Stomach smooth muscle (tissue), 2 donors: Measurements from ENCODE around the gene PHACTR1.

ENCODE experiments used
- H3K27ac ChIP-seq: one replicate; pipeline ENCODE4 v1.7.0; 2013; ENCODE audit warnings: mild to moderate bottlenecking, low read length, inconsistent platforms
- H3K27me3 ChIP-seq, 2 donors: one replicate each; pipeline ENCODE4 v1.7.0; 2013; ENCODE audit warnings: low read length in 2 of 2; ENCODE audit not compliant: insufficient read depth in 2 of 2, control insufficient read depth in 1 of 2
- H3K36me3 ChIP-seq, 2 donors: one replicate each; pipeline ENCODE4 v1.7.0; 2013; ENCODE audit warnings: low read length in 2 of 2; ENCODE audit not compliant: control insufficient read depth in 2 of 2, insufficient read depth in 2 of 2
- H3K4me1 ChIP-seq: one replicate; pipeline ENCODE4 v1.7.0; 2013; ENCODE audit warnings: low read length; ENCODE audit not compliant: control insufficient read depth, insufficient read depth
- H3K4me3 ChIP-seq, 2 donors: one replicate each; pipeline ENCODE4 v1.7.0; 2013; ENCODE audit warnings: low read length in 2 of 2
- H3K9ac ChIP-seq, 2 donors: one replicate each; pipeline ENCODE4 v1.7.0; 2013; ENCODE audit warnings: low read length in 2 of 2, mild to moderate bottlenecking in 1 of 2
- H3K9me3 ChIP-seq, 2 donors: one replicate each; pipeline ENCODE4 v1.7.0; 2013; ENCODE audit warnings: low read length in 2 of 2; ENCODE audit not compliant: control insufficient read depth in 2 of 2
- donor health status: healthy.
- donor health status: Pancreatic carcinoma.

The PHACTR1 gene

DNA sequence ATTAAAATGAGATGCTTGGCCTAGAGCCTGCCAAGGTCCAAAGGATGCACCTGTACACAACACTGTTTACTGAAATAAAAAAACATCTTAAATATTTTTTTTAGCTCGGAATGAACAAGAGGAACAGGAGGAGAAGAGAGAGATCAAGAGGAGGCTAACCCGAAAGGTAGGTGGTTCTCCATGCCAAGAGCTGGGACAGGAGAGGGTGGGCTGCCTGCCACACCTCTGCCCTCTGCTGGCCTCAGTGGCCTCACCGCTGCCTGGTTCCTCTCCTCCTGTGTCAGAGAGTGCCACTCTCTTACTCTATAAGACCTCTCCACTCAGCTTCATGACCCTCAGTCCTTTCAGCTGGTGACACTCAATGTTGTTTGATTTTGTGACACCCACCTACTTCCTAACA is 561.6 kb downstream of the PHACTR1 start:
- Histone ChIP-seq H3K27ac (no peak overlapping the region), H3K9ac (no peak overlapping the region), H3K36me3 (peaks cover 0 to 13% of the 10 kb centered on the region in 2 donors), H3K27me3 (no peaks in the 10 kb centered on the region), H3K9me3 (no peaks in the 10 kb centered on the region), H3K4me1 (no peaks in the 10 kb centered on the region), H3K4me3 (no peak overlapping the region)

DNA sequence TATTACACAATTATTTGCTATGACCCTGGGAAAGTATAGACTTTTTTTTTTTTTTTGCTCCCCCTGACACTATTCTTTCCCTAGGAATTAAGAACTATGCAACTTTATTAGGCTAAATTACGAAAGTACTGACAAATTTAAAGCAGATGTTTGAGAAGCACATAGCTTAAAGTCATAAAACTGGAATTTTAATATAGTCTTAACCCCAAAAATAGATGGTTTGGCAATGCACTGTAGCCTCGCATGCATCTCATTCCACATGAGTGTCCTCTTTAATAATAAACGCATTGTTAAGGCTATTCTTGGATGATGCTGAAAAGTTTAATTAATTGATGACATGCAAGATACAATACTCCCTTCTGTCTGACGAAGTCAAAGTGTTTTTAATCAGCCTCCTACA is 562.4 kb downstream of the PHACTR1 start:
- no peak overlapping the region for H3K4me3 ChIP-seq
- no peak overlapping the region for H3K27ac ChIP-seq
- H3K4me1 ChIP-seq = no peaks in the 10 kb centered on the region
- H3K27me3 ChIP-seq = no peaks in the 10 kb centered on the region
- H3K9ac ChIP-seq = no peak overlapping the region
- peaks cover 0 to 21% of the 10 kb centered on the region in 2 donors for H3K36me3 ChIP-seq
- no peaks in the 10 kb centered on the region for H3K9me3 ChIP-seq

DNA sequence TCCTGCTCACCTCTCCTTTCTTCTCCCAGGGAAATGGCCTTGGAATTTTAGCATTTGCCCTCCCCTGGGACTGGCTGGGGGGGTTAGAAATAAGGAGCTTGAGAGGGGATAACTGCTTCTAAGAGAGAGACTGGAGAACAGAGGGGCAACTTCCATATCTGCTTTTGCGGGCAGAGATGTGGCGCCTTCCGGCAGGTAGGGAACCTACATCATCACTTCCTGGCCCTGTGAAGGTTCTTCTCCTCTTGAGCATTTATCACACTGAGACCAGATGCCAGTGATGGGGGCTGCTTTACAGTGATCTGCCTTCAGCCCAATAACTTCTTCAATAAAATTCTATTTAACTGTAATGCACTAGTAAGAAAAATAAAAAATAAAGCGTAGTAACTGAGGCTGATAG is 563.7 kb downstream of the PHACTR1 start:
- H3K9me3 ChIP-seq = no peaks in the 10 kb centered on the region
- no peak overlapping the region for H3K27ac ChIP-seq
- no peak overlapping the region for H3K4me3 ChIP-seq
- H3K36me3 ChIP-seq = peaks cover 0 to 26% of the 10 kb centered on the region in 2 donors
- H3K9ac ChIP-seq = no peak overlapping the region
- H3K27me3 ChIP-seq = no peaks in the 10 kb centered on the region
- H3K4me1 ChIP-seq = no peaks in the 10 kb centered on the region

DNA sequence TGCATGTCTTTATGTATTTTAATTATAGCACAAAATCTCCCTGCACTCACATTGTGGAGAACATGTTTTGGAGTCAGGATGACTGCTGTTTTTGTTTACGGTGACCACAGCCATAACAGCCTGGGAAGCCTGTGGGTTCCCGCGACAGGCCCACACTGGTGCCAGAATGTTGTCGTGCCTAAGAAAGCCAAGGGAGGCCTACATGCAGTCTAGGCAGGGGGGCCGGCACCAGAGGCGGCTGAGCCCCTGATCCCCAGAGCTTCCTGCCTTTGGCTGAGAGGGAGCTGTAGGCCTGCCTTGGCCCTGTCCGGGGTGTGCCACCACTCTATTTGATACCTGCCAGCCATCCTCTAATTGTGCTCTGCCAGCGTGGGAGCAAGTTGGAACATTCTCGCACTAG is 565.1 kb downstream of the PHACTR1 start:
- Histone ChIP-seq H3K9ac (no peak overlapping the region), H3K9me3 (peaks cover 0 to 6% of the 10 kb centered on the region in 2 donors), H3K27me3 (no peaks in the 10 kb centered on the region), H3K27ac (no peak overlapping the region), H3K4me1 (no peaks in the 10 kb centered on the region), H3K4me3 (no peak overlapping the region), H3K36me3 (peaks cover 0 to 36% of the 10 kb centered on the region in 2 donors)

DNA sequence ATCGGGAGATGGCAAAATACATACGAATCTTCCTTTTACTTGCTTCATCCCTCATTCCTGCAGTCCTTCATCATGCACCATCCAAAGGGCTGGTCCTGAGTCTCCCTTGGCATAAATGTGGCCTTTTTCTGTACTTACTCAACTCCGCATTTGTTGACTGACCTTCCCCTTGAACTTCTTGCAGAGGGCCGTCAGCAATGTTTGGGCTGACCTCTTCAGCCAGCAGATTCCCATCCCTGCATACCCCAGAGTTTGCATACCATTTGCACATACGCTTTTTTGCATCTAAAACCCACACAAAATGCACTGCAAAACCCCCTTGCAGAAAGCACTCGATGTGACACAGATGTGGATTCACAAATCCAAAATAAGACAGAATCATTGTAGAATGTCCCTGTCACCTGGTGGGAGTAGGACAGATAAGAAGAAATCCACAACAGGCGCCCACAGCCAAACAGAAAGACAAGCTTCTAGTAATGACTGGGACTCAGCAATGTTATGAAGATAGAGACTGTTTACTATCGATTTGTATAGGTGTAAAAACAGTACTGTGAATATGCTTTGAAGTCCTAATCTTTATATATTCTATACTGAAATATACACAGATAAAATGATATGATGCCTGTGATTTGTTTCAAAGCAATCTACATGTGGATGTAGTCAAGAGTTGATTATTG is 566.0 kb downstream of the PHACTR1 start:
- Histone ChIP-seq H3K9me3 (peaks cover 0 to 14% of the 10 kb centered on the region in 2 donors), H3K4me3 (no peak overlapping the region), H3K9ac (no peak overlapping the region), H3K27me3 (no peaks in the 10 kb centered on the region), H3K36me3 (peaks cover 0 to 39% of the 10 kb centered on the region in 2 donors), H3K4me1 (no peaks in the 10 kb centered on the region), H3K27ac (no peak overlapping the region)

DNA sequence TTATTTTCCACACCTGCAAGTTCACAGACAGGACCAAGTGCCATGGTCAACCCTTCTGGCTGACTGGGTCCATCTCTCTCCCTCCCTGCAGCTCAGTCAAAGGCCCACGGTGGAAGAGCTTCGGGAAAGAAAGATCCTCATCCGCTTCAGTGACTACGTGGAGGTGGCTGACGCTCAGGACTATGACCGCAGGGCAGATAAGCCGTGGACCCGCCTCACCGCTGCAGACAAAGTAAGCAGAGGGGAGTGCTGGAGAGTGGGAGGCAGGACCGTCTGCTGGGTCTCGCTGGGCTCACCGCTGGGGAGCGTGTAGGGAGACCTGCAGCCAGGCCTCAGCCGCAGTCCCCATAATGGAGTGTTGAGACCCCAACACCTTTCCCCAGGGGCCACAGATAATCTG is 566.8 kb downstream of the PHACTR1 start:
- Histone ChIP-seq H3K36me3 (peaks cover 0 to 42% of the 10 kb centered on the region in 2 donors), H3K27ac (no peak overlapping the region), H3K27me3 (no peaks in the 10 kb centered on the region), H3K9ac (no peak overlapping the region), H3K4me1 (no peaks in the 10 kb centered on the region), H3K4me3 (no peak overlapping the region), H3K9me3 (peaks cover 0 to 21% of the 10 kb centered on the region in 2 donors)

DNA sequence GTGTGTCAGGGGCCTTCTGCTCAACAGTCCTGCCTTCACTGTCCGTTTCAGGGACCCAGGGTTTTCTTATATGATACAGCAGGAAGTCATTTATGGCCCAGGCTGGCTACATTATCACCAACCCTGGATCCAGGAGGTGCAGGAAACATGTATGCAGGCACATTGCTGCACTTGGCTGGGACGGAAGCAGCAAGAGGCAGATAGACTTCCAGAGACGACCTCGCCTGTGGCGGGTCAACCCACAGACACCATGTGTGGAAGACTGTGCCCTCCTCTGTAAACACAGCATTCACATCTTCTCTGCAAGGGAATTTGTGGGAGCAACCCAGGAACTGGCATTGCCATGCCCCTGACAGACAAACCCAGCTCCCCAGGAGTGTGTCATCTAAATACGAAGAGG is 568.1 kb downstream of the PHACTR1 start:
- no peaks in the 10 kb centered on the region for H3K4me1 ChIP-seq
- no peak overlapping the region for H3K4me3 ChIP-seq
- H3K27me3 ChIP-seq = no peaks in the 10 kb centered on the region
- no peak overlapping the region for H3K27ac ChIP-seq
- H3K9me3 ChIP-seq = peaks cover 0 to 23% of the 10 kb centered on the region in 2 donors
- H3K36me3 ChIP-seq = peaks cover 0 to 41% of the 10 kb centered on the region in 2 donors
- H3K9ac ChIP-seq = no peak overlapping the region

DNA sequence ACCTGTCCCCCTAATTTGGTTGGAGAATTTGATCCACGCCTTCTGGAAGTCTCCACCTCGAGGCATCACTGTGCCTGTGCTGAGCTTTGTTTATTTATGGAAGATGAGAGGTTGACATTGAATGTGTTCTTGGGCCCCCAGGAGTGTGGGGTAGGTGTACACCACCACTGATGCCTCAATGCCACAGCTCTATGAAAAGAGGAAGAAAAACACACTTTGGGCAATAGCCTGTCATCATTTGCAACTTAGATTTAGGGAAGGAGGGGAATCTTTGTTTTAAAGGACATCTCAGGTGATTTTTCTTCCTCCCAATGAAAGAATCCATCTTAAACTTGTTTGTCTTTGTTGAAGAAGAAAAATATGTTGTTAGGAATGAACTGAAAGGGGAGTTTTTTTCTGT is 569.1 kb downstream of the PHACTR1 start:
- Histone ChIP-seq H3K9ac (no peak overlapping the region), H3K36me3 (peaks cover 0 to 41% of the 10 kb centered on the region in 2 donors), H3K4me3 (no peak overlapping the region), H3K27me3 (no peaks in the 10 kb centered on the region), H3K9me3 (peaks cover 0 to 23% of the 10 kb centered on the region in 2 donors), H3K27ac (no peak overlapping the region), H3K4me1 (no peaks in the 10 kb centered on the region)

DNA sequence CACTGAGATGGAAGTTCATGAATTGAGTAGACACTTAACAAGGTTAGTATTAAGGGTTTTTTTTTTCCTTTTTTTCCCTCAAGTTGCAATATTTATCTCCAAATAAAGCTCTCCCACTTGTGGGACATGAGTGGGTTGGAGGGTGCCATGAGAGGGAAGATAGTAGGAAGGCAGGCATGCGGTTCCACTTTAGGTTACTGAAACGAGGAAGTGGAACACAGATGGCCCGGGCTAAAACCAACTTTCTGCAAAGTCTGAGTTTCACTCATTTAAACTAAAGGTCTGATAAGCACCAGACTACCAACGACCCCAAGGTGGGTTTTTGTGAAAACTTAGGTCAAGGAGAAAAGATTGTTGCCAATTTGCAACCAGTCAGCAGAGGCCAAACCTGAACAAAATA is 569.6 kb downstream of the PHACTR1 start:
- Histone ChIP-seq H3K9me3 (peaks cover 0 to 23% of the 10 kb centered on the region in 2 donors), H3K4me3 (no peak overlapping the region), H3K27me3 (no peaks in the 10 kb centered on the region), H3K4me1 (no peaks in the 10 kb centered on the region), H3K9ac (no peak overlapping the region), H3K27ac (no peak overlapping the region), H3K36me3 (peaks cover 1 to 41% of the 10 kb centered on the region in 2 donors)

DNA sequence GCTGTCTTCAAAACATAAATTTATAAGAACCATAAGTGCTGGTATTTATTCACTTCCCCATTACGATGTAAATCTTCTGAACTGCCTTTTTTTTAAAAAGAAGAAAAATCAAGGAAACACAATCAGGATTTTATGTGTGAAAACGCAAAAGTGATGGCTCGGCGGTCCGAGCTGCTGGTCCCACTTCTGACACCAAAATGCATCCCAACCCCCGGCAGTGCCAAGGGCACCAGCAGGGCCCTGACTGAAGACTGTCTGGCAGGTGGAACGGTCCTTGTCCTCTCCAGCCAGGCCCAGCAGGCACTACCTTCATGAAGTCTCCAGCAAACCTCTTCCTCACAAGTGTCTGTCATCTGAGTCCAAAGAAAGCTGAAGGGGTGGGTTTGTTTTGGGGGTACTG is 570.5 kb downstream of the PHACTR1 start:
- H3K9ac ChIP-seq = no peak overlapping the region
- H3K27me3 ChIP-seq = no peaks in the 10 kb centered on the region
- H3K9me3 ChIP-seq = peaks cover 0 to 23% of the 10 kb centered on the region in 2 donors
- no peak overlapping the region for H3K27ac ChIP-seq
- H3K36me3 ChIP-seq = peaks cover 5 to 43% of the 10 kb centered on the region in 2 donors
- no peaks in the 10 kb centered on the region for H3K4me1 ChIP-seq
- H3K4me3 ChIP-seq = no peak overlapping the region

DNA sequence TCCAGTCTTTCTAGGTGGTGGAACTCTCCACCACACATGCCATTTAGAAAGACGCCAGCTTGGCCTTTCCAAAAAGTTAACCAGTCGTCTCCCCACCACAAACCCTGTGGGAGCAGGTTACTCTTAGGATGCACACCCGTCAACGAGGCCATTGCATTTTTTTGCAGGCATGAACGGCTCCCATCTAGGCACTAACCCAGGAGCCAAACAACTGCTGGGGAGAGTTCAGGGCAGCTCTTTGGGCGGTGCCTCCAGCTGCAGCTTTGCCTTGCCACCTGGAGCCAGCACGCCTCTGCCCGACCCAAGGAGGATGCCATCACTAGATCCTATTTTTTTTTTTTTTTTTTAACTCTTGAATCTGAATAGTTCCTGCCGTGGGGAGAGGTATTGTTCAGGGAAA is 571.9 kb downstream of the PHACTR1 start:
- Histone ChIP-seq H3K36me3 (peaks cover 15 to 45% of the 10 kb centered on the region in 2 donors), H3K9ac (no peak overlapping the region), H3K4me3 (no peak overlapping the region), H3K27me3 (no peaks in the 10 kb centered on the region), H3K27ac (no peak overlapping the region), H3K9me3 (peaks cover 0 to 23% of the 10 kb centered on the region in 2 donors), H3K4me1 (no peaks in the 10 kb centered on the region)
